Adrenal gland (tissue), 12 donors: ENCODE results near the gene SLAMF8. TPM values are rescaled to one million over a fixed set of nuclear protein-coding genes. Genes with fewer than 3 reads are reported as not detected.

ENCODE experiments used
- DNase-seq, 7 donors: peaks; one replicate each; pipeline ENCODE4 v3.0.0-alpha.2; 2019 to 2020
- H3K27ac ChIP-seq, 5 donors: fragments of 200-600 bp; sonication (generic) in 4 of 5; 1 replicate in 3 of 5; 2 replicates in 2 of 5; pipeline versions ENCODE4 v1.5.1 to v1.8.0; 2016 to 2020; ENCODE audit warnings: mild to moderate bottlenecking in 1 of 5
- H3K27me3 ChIP-seq: fragments of 200-600 bp; 2 replicates; pipeline ENCODE4 v1.8.0; 2021
- H3K36me3 ChIP-seq, 2 donors: fragments of 200-600 bp; replicated peaks in 1 of 2; 1 replicate in 1 of 2; 2 replicates in 1 of 2; pipeline versions ENCODE4 v1.5.1 to v1.8.0; 2018 to 2022
- H3K4me1 ChIP-seq, 2 donors: fragments of 200-600 bp; replicated peaks in 1 of 2; 1 replicate in 1 of 2; 2 replicates in 1 of 2; pipeline versions ENCODE4 v1.5.1 to v1.8.0; 2018 to 2021
- H3K4me3 ChIP-seq, 4 donors: fragments of 200-600 bp; sonication (generic) in 3 of 4; one replicate each; pipeline ENCODE4 v1.5.1; 2016 to 2018
- H3K9me3 ChIP-seq, 3 donors: fragments of 200-600 bp; sonication (generic) in 1 of 3; replicated peaks in 1 of 3; 1 replicate in 2 of 3; 2 replicates in 1 of 3; pipeline versions ENCODE4 v1.5.1 to v1.8.0; 2016 to 2021
- CTCF ChIP-seq, 6 experiments: fragments of 450-650 bp in 4 of 6; fragments of 200-600 bp in 2 of 6; sonication (generic) in 1 of 6; IDR thresholded peaks; 1 replicate in 5 of 6; 2 replicates in 1 of 6; pipeline versions ENCODE4 v1.5.1 to v1.8.0; 2016 to 2021; ENCODE audit warnings: antibody characterized with exemption in 6 of 6, mild to moderate bottlenecking in 2 of 6, moderate library complexity in 1 of 6
- POLR2A ChIP-seq, 2 donors: fragments of 450-650 bp; IDR thresholded peaks; one replicate each; pipeline ENCODE4 v1.6.1; 2017; ENCODE audit warnings: antibody characterized with exemption in 2 of 2, mild to moderate bottlenecking in 2 of 2, moderate library complexity in 1 of 2
- WGBS, 4 donors: extraction: QIAGEN DNeasy Blood & Tissue Kit in 2 of 4; methylation state at CpG; one replicate each; pipeline versions ENCODE4 v1.1.5 to v1.1.7; 2013 to 2017; 5-methylcytosine and 5-hydroxymethylcytosine counted together
- intact Hi-C, 2 donors: fragments of 100-400 bp; cut with DNase I; formaldehyde crosslinking; loops; one replicate each; pipeline versions ENCODE4 v1.14.1 to v1.15.0; 2022 to 2023
- polyA plus RNA-seq, 3 donors: library from polyadenylated mRNA; stranded (reverse); fragments of 200-250 nt in 2 of 3; fragments of 350-450 nt in 1 of 3; fragmentation: Illumina TruSeq in 1 of 3; extraction: RNeasy Lipid Tissue Mini Kit (QIAGEN cat#74804) in 1 of 3; gene quantifications; one replicate each; pipeline ENCODE4 v1.2.3, GENCODE V29; 2013 to 2014
- total RNA-seq, 9 donors: library from RNA; depleted of rRNA in 4 of 9; stranded (reverse); fragments of >200 nt in 4 of 9; fragments of 120-200 nt in 1 of 9; fragmentation: NEBNext Ultra II Directional in 1 of 9; extraction: Animal tissue kit (Norgen Biotek cat#: 25700) in 1 of 9; gene quantifications; one replicate each; pipeline versions ENCODE4 v1.1.0 to v1.2.4, GENCODE V29; 2013 to 2023
- donor health status: healthy with polysubstance abuse.
- donor health status: Bipolar disorder and iron deficiency.
- donor health status: DM: yes; HTN: yes; CAD: no.
- donor health status: DM: no; HTN: no; CAD: no.
- donor health status: DM: no; HTN: no; CAD: no.
- donor health status: DM: yes; HTN: yes; CAD: no.

SLAMF8 gene
- total and polyA plus RNA-seq, 12 donors = 0.55 to 24.2 (median 9.0) TPM

- Histone ChIP-seq H3K27ac (peak within 1 kb of the TSS; percentile 29 to 92 (median 63)), H3K9me3 (no peaks in the 10 kb centered on the region), H3K36me3 (no peaks in the 10 kb centered on the region), H3K27me3 (no peaks in the 10 kb centered on the region), H3K4me3 (peak within 1 kb of the TSS; percentile 35 to 87 (median 60)), H3K4me1 (peaks cover 6 to 24% of the 10 kb centered on the region in 2 donors)
- intact Hi-C loops = no loop called here
- 1 to 10% (median 6%) methylated on average over 12 to 88 of the region's 88 CpGs for WGBS, 4 donors
- peak; percentile 80 to 97 (median 96) for TF ChIP-seq CTCF (IDR thresholded peaks at IDR 0.05)
- peak; percentile 48 to 76 for TF ChIP-seq POLR2A (IDR thresholded peaks at IDR 0.05)
- DNase-seq = peak; percentile 98 to 99 (median 98)
These were observed 45.8 kb upstream of the SLAMF8 start, which contains the start of gene DUSP23 for GRCh38 chr1:159780583-159781582. TSS of gene DUSP23 (plus strand) at chr1:159780962. CDS start at chr1:159781101, 139 bp downstream.

GRCh38 chr1:159781992-159782391 lies 44.7 kb upstream of the SLAMF8 start:
- WGBS, 4 donors = 95 to 99% (median 98%) methylated on average over 12 of the region's 12 CpGs
- intact Hi-C loops = no loop called here
- Histone ChIP-seq H3K9me3 (no peaks in the 10 kb centered on the region), H3K4me3 (peak overlapping the region in 1 of 4 donors; percentile 87), H3K4me1 (peaks cover 6 to 34% of the 10 kb centered on the region in 2 donors), H3K36me3 (no peaks in the 10 kb centered on the region), H3K27ac (peak overlapping the region in 1 of 5 donors; percentile 92), H3K27me3 (no peaks in the 10 kb centered on the region)
- no peak for TF ChIP-seq CTCF (IDR thresholded peaks at IDR 0.05)
- TF ChIP-seq POLR2A (IDR thresholded peaks at IDR 0.05) = no peak
- no peak for DNase-seq

GRCh38 chr1:159783724-159784123 lies 42.9 kb upstream of the SLAMF8 start:
- H3K9me3 ChIP-seq = no peaks in the 10 kb centered on the region
- WGBS, 4 donors = 63 to 92% (median 87%) methylated on average over 1 of the region's 1 CpG
- H3K27me3 ChIP-seq = no peaks in the 10 kb centered on the region
- TF ChIP-seq CTCF (IDR thresholded peaks at IDR 0.05) (no peak), POLR2A (IDR thresholded peaks at IDR 0.05) (no peak)
- H3K4me3 ChIP-seq = no peak overlapping the region
- peaks cover 6 to 41% of the 10 kb centered on the region in 2 donors for H3K4me1 ChIP-seq
- intact Hi-C loops = no loop called here
- no peaks in the 10 kb centered on the region for H3K36me3 ChIP-seq
- DNase-seq = no peak
- no peak overlapping the region for H3K27ac ChIP-seq

GRCh38 chr1:159786465-159786864 lies 40.2 kb upstream of the SLAMF8 start:
- WGBS, 4 donors = 12 to 21% (median 19%) methylated on average over 3 of the region's 3 CpGs
- Histone ChIP-seq H3K4me3 (no peak overlapping the region), H3K4me1 (peaks cover 3 to 24% of the 10 kb centered on the region in 2 donors), H3K27me3 (no peaks in the 10 kb centered on the region), H3K9me3 (no peaks in the 10 kb centered on the region), H3K27ac (peak overlapping the region in 1 of 5 donors; percentile 27), H3K36me3 (no peaks in the 10 kb centered on the region)
- peak in 3 of 7 donors; percentile 26 to 65 (median 56) for DNase-seq
- intact Hi-C loops = no loop called here
- TF ChIP-seq POLR2A (IDR thresholded peaks at IDR 0.05) (no peak), CTCF (IDR thresholded peaks at IDR 0.05) (no peak)
